B cell (primary cell): ENCODE results near the gene TCF7L2. TPM values are rescaled to one million over a fixed set of nuclear protein-coding genes. Genes with fewer than 3 reads are reported as not detected.

Experiments used
- ATAC-seq: fragments of 200-7000 bp; cut with Tn5 transposase; one replicate; pipeline ENCODE4 v1.10.0; 2021; ENCODE audit warnings: low read depth, mild to moderate bottlenecking, moderate number of reproducible peaks, moderate library complexity
- CTCF ChIA-PET: fragments of 350-600 bp; sonication (Branson Sonifier 250); formaldehyde crosslinking; loops from one replicate; lab custom pipeline; 2021; ENCODE audit warnings: antibody characterized with exemption, inconsistent platforms; lab: Charles Lee
- POLR2A ChIA-PET: fragments of 350-600 bp; sonication (Branson Sonifier 250); formaldehyde crosslinking; loops from one replicate; lab custom pipeline; 2021; ENCODE audit warnings: antibody characterized with exemption; lab: Charles Lee
- DNase-seq: peaks from one replicate; pipeline ENCODE4 v3.0.0; 2013
- H2AFZ ChIP-seq: 2 replicates; pipeline ENCODE4 v1.6.1; 2012; ENCODE audit warnings: mild to moderate bottlenecking, low read depth, low read length; ENCODE audit not compliant: insufficient read depth, poor library complexity, severe bottlenecking
- H3K27ac ChIP-seq, 2 donors: 1 replicate in 1 of 2; 2 replicates in 1 of 2; pipeline ENCODE4 v1.5.1; 2012 to 2013; ENCODE audit warnings: low read length in 2 of 2, mild to moderate bottlenecking in 2 of 2, moderate library complexity in 1 of 2
- H3K27me3 ChIP-seq, 4 experiments: fragments of 200-600 bp in 1 of 4; sonication (generic) in 1 of 4; replicated peaks in 1 of 4; 1 replicate in 2 of 4; 2 replicates in 2 of 4; pipeline versions ENCODE4 v1.6.1 to v1.7.0; 2013 to 2016; ENCODE audit warnings: low read length in 3 of 4, mild to moderate bottlenecking in 2 of 4, mixed read lengths in 1 of 4, moderate library complexity in 1 of 4; ENCODE audit not compliant: insufficient read depth in 4 of 4, control insufficient read depth in 3 of 4; ENCODE audit errors: control extremely low read depth in 1 of 4
- H3K36me3 ChIP-seq, 2 experiments: replicated peaks in 1 of 2; 1 replicate in 1 of 2; 2 replicates in 1 of 2; pipeline versions ENCODE4 v1.6.1 to v1.7.1; 2013; ENCODE audit warnings: low read length in 1 of 2; ENCODE audit not compliant: insufficient read depth in 2 of 2, control insufficient read depth in 1 of 2; ENCODE audit errors: control extremely low read depth in 1 of 2, extremely low read depth in 1 of 2
- H3K4me1 ChIP-seq, 2 donors: fragments of 200-600 bp in 1 of 2; sonication (generic) in 1 of 2; 1 replicate in 1 of 2; 2 replicates in 1 of 2; pipeline versions ENCODE4 v1.5.1 to v1.6.1; 2013 to 2017; ENCODE audit warnings: low read length in 2 of 2; ENCODE audit not compliant: control insufficient read depth in 2 of 2, insufficient read depth in 2 of 2
- H3K4me2 ChIP-seq: replicated peaks from 2 replicates; pipeline ENCODE3; 2012; ENCODE audit warnings: mild to moderate bottlenecking, low read depth, low read length; ENCODE audit not compliant: poor library complexity, severe bottlenecking
- H3K4me3 ChIP-seq, 5 experiments: fragments of 200-600 bp in 1 of 5; sonication (generic) in 1 of 5; 1 replicate in 3 of 5; 2 replicates in 2 of 5; pipeline versions ENCODE4 v1.5.1 to v1.7.0; 2011 to 2016; ENCODE audit warnings: low read length in 4 of 5, mild to moderate bottlenecking in 4 of 5, low read depth in 2 of 5, control low read depth in 1 of 5, moderate library complexity in 1 of 5; ENCODE audit not compliant: insufficient read depth in 1 of 5; ENCODE audit errors: control extremely low read depth in 1 of 5, extremely low read depth in 1 of 5
- H3K79me2 ChIP-seq: fragments of 200-600 bp; sonication (generic); one replicate; pipeline ENCODE4 v1.6.0; 2016; ENCODE audit warnings: low read length; ENCODE audit not compliant: control insufficient read depth, insufficient read depth
- H3K9ac ChIP-seq: fragments of 200-600 bp; sonication (generic); 2 replicates; pipeline ENCODE4 v1.6.1; 2017; ENCODE audit warnings: mild to moderate bottlenecking, low read length, moderate library complexity
- H3K9me3 ChIP-seq, 3 donors: one replicate each; pipeline versions ENCODE4 v1.6.1 to v1.7.1; 2013; ENCODE audit warnings: low read length in 2 of 3; ENCODE audit not compliant: control insufficient read depth in 2 of 3, insufficient read depth in 1 of 3; ENCODE audit errors: control extremely low read depth in 1 of 3
- H4K20me1 ChIP-seq: 2 replicates; pipeline ENCODE4 v1.6.0; 2012; ENCODE audit warnings: mild to moderate bottlenecking, low read length; ENCODE audit not compliant: insufficient read depth, control insufficient read depth, poor library complexity, severe bottlenecking
- H3K27ac Mint-ChIP-seq: one replicate; pipeline ENCODE4 v1.8.0; 2021; ENCODE audit warnings: mixed read lengths
- H3K27me3 Mint-ChIP-seq: one replicate; pipeline ENCODE4 v1.8.0; 2021; ENCODE audit warnings: mixed read lengths
- H3K4me1 Mint-ChIP-seq: one replicate; pipeline ENCODE4 v1.8.0; 2021; ENCODE audit warnings: mixed read lengths
- H3K4me3 Mint-ChIP-seq: one replicate; pipeline ENCODE4 v1.8.0; 2021; ENCODE audit warnings: mixed read lengths
- H3K9me3 Mint-ChIP-seq: one replicate; pipeline ENCODE4 v1.8.0; 2022; ENCODE audit warnings: mixed read lengths; ENCODE audit not compliant: insufficient read depth
- CTCF ChIP-seq: fragments of 200-600 bp; IDR thresholded peaks from one replicate; pipeline ENCODE4 v1.8.0; 2022; ENCODE audit warnings: antibody characterized with exemption, mild to moderate bottlenecking
- EZH2 ChIP-seq: IDR thresholded peaks from 2 replicates; pipeline ENCODE4 v1.6.1; 2012; ENCODE audit warnings: borderline replicate concordance, low read depth, mild to moderate bottlenecking, moderate library complexity, low read length; ENCODE audit not compliant: insufficient read depth, poor library complexity, severe bottlenecking
- WGBS: methylation state at CpG from one replicate; pipeline ENCODE4 v1.1.5; 2013; ENCODE audit warnings: missing lambda C conversion rate; ENCODE audit not compliant: insufficient coverage; 5-methylcytosine and 5-hydroxymethylcytosine counted together
- intact Hi-C: fragments of 100-400 bp; cut with micrococcal nuclease; formaldehyde crosslinking; loops from one replicate; pipeline ENCODE4 v1.10.0; 2022
- polyA plus RNA-seq: library from polyadenylated mRNA; depleted of rRNA; stranded (reverse); fragments of >200 nt; gene quantifications from 2 replicates; pipeline ENCODE4 v1.2.3, GENCODE V29; 2012
- total RNA-seq, 2 donors: library from RNA; stranded (reverse); fragments of 120-200 nt in 1 of 2; gene quantifications; 1 replicate in 1 of 2; 2 replicates in 1 of 2; pipeline versions ENCODE4 v1.2.3 to v1.2.4, GENCODE V29; 2013 to 2022

The TCF7L2 gene
- total and polyA plus RNA-seq, 2 donors (not counting 1 experiment from before 2014, with no cell fraction given) = 0.48 to 1.1 TPM

GRCh38 chr10:113132591-113133121 is 182.6 kb downstream of the TCF7L2 start:
- Histone ChIP-seq H2AFZ (no peak overlapping the region), H3K9ac (no peak overlapping the region), H3K4me2 (no peak overlapping the region), H3K27ac (no peak overlapping the region), H3K4me1 (no peaks in the 10 kb centered on the region), H3K9me3 (no peaks in the 10 kb centered on the region), H3K27me3 (peaks cover 0 to 6% (median 1%) of the 10 kb centered on the region in 4 experiments), H3K79me2 (no peaks in the 10 kb centered on the region), H4K20me1 (no peaks in the 10 kb centered on the region), H3K4me3 (no peak overlapping the region), H3K36me3 (no peaks in the 10 kb centered on the region)
- Mint-ChIP-seq H3K9me3 (no peaks in the 10 kb centered on the region), H3K27me3 (peaks cover 31% of the 10 kb centered on the region), H3K4me1 (no peaks in the 10 kb centered on the region), H3K27ac (no peak overlapping the region), H3K4me3 (no peak overlapping the region)
- ATAC-seq (no peak), DNase-seq (no peak)
- intact Hi-C loops = no loop called here
- POLR2A ChIA-PET = no interaction called here
- CTCF ChIA-PET = no interaction called here
- TF ChIP-seq EZH2 = no peak
- WGBS = 94% methylated on average over 7 of the region's 11 CpGs

- TF ChIP-seq EZH2 = no peak
- TF ChIP-seq CTCF = no peak
- no peak overlapping the region for H2AFZ ChIP-seq
- no peak overlapping the region for H3K4me3 Mint-ChIP-seq
- H3K36me3 ChIP-seq = no peaks in the 10 kb centered on the region
- no peak overlapping the region for H3K9ac ChIP-seq
- H3K27me3 ChIP-seq = peaks cover 0 to 1% (median 0%) of the 10 kb centered on the region in 4 experiments
- intact Hi-C loops = no loop called here
- no peak overlapping the region for H3K27ac ChIP-seq
- no peaks in the 10 kb centered on the region for H3K9me3 ChIP-seq
- no peaks in the 10 kb centered on the region for H3K4me1 Mint-ChIP-seq
- H3K4me1 ChIP-seq = no peaks in the 10 kb centered on the region
- no peaks in the 10 kb centered on the region for H3K79me2 ChIP-seq
- no peaks in the 10 kb centered on the region for H4K20me1 ChIP-seq
- DNase-seq (no peak), ATAC-seq (no peak)
- ChIA-PET POLR2A (no interaction called here), CTCF (no interaction called here)
- H3K27me3 Mint-ChIP-seq = peaks cover 22% of the 10 kb centered on the region
- 87% methylated on average over 6 of the region's 10 CpGs for WGBS
- H3K9me3 Mint-ChIP-seq = no peaks in the 10 kb centered on the region
- H3K27ac Mint-ChIP-seq = no peak overlapping the region
- no peak overlapping the region for H3K4me3 ChIP-seq
- H3K4me2 ChIP-seq = no peak overlapping the region
Observed at GRCh38 chr10:113133497-113134115, 183.6 kb downstream of the TCF7L2 start.
